ENCODE data around the gene APH1A.
"Not testable (repeated sequence)": the region's sequence is repeated elsewhere in the genome, so short reads cannot be mapped to it uniquely, and the experiment has no call there.

APH1A gene

DNA sequence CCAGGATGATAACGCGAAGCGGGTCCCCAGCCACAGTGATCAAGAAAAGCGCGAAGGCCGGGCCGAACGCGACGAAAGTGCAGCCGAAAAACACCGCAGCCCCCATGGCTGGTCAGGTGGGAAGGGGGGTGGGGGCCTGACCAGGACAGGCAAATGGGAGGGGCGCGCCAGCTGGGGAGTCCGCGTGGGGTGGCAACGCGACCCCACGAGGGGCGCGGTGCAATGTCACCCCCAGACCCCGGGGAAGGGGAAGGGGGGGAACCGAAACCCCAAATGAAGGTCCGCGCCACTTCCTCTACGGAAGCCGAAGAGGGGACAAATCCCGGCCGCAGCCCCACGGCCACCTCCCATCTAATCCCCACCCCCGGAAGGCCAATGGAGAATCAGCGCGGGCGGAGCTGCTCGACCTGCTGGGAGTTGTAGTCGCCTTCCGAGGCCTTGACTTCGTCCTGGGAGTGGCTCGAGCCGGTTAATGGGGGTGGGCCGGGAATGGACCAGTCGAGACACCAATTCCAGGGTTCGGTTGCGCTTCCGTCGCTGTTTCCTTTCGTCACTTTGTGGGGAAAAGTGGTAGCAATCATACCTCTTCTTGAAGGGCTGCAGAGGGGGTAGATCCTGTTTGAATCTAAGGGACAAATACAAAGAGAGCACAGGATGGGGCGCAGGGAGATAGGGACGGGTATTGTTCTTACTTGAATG is at the start of gene APH1A:
Gene APH1A (minus strand): TSS at position 312 of the 699 bp plus-strand sequence. CDS start 206 bp downstream, at position 106.
- DNase-seq (ENCODE audit: low spot score) = peak; percentile 98

DNA sequence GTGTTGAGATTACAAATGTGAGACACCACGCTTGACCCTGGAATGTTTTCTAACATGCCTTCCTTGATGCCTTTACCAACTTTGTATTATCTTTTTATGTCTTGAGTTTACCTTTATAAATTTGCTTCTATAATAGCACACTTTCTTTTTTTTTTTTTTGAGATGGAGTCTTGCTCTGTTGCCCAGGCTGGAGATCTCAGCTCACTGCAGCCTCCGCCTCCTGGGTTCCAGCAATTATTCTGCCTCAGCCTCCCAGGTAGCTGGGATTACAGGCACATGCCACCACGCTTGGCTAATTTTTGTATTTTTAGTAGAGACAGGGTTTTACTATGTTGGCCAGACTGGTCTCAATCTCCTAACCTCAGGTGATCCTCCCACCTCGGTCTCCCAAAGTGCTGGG is 45.9 kb upstream of the APH1A start:
- DNase-seq (ENCODE audit: low spot score) = not testable (repeated sequence)

DNA sequence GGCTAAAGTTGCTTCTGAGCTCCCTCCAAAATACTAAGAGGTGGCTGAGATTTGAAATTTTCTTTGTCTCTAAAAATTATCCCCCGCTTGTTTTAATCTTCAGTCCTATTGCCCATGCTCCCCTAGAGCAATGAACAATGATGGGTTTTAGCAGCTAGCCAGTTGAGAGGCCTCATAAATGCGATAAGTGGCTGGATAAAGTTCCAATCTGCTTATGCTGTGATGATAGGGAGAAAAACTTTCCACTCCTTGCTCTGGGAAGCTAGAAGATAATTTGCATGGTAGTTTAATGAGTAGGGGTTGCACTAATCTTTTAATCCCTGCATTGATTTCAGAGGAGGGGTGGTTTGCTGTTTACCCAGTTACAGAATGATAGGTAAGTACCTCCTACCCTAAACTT is 42.9 kb upstream of the APH1A start:
- no peak for DNase-seq (ENCODE audit: low spot score)

DNA sequence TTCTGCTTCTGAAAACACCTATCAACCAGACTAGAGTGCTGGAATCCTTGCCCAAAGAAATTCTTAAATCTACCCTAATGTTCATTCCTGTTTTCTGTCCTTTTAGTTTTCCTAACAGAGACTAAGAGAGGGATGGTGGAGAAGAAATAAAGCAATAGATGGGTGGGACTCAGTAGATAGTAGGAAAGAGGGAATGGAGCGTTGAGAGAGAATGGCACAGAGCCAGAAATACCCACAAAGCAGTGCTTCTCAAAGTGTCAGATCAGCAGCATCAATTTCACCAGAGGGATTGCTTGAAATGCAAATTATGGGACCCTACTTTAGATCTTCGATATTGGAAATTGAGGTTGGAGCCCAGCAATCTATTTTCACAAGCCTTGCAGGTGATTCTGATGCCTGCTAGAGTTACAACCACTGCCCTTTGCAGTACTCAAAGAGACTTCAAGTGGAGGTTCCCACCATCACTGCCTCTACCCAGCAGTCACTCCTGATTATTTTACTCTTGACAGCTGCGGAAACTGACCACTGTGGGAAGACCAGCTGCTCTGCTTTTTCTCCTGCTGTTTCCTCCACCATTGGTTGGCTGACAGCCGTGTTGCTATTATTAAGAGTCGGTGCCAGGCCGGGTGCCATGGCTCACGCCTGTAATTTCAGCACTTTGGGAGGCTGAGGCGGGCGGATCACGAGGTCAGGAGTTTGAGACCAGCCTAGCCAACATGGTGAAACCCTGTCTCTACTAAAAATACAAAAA is 41.1 kb upstream of the APH1A start:
- no peak for DNase-seq (ENCODE audit: low spot score)

DNA sequence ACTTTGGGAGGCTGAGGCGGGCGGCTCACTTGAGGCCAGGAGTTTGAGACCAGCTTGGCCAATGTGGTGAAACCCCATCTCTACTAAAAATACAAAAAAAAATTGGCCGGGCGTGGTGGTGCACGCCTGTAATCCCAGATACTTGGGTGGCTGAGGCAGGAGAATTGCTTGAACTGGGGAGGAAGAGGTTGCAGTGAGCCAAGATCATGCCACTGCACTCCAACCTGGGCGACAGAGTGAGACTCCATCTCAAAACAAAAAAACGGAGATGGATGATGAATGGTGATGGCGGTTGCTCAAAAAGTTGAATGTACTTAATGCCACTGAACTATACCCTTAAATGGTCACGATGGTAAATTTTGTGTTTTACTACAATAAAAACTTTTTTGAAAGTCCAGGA is 39.8 kb upstream of the APH1A start:
- DNase-seq (ENCODE audit: low spot score) = not testable (repeated sequence)

DNA sequence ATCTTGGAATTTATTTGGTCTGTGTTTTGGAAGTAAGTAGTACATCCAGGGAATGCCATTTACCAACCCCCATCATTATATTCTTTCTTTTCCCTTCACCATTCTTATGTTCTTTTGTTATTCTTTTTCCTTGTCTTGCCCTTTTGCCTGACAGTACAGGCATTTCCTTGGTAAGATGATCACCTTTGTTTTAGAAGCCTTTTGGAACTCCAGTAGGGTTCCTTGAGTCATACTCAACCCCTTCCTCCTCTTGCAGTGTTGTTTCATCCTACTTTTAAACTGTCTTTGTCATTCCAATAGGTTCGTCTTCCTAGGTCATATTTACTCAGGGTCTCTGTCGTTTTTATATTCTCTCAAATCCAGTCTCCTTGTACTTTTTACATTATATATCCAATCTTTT is 34.1 kb upstream of the APH1A start:
- DNase-seq (ENCODE audit: low spot score) = no peak

DNA sequence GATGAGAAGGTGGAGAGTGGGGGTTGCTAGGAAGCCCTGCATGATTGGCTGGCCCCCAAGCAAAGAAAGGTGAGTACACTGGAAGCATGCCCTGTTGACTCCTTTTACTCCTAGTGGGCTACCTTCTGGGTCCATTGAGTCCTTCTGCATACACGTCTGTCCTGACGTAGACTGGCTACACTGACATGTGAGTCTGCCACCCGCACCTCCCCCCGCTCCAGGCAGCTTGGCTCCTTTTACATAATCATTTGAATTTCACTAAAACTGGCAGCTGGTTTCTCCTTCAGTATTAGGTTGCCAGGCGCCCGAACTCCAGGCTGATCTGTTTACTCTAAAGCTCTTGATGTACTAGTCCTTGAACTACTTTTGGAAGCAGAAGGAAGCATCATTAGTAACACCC is 33.5 kb upstream of the APH1A start:
- no peak for DNase-seq (ENCODE audit: low spot score)

DNA sequence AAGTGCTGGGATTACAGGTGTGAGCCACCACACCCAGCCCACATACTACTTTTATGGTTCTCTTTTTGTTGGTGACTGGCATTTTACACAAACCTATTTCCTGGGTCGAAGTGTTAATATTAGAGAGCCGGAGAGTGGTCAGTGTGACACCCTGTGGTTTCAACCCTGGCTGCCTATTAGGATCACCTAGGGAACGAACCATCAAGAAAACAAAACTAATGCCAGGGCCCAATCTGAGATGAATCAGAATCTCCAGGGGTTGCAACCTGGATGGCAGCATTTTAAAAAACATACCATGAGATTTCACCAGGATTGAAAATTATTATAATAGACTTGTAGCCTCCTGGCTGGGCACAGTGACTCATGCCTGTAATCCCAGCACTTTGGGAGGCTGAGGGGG is 30.9 kb upstream of the APH1A start:
- DNase-seq (ENCODE audit: low spot score) = no peak

DNA sequence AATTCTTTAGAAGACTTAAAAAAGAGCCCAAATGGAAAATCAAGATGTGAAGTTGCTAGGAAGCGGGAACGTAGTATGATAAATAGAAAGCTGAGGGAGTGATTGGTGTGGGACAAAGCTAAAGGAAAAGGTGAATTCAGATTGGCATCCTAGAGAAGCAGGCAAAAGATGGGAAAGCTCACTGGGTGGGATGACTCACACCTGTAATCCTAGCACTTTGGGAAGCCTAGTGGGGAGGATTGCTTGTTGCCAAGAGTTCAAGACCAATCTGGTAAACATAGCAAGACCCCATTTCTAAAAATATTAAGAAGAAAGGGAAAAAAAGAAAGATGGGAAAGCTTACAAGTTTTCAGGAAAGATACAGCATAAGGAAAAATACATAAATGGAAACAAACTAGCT is 26.7 kb upstream of the APH1A start:
- no peak for DNase-seq (ENCODE audit: low spot score)

DNA sequence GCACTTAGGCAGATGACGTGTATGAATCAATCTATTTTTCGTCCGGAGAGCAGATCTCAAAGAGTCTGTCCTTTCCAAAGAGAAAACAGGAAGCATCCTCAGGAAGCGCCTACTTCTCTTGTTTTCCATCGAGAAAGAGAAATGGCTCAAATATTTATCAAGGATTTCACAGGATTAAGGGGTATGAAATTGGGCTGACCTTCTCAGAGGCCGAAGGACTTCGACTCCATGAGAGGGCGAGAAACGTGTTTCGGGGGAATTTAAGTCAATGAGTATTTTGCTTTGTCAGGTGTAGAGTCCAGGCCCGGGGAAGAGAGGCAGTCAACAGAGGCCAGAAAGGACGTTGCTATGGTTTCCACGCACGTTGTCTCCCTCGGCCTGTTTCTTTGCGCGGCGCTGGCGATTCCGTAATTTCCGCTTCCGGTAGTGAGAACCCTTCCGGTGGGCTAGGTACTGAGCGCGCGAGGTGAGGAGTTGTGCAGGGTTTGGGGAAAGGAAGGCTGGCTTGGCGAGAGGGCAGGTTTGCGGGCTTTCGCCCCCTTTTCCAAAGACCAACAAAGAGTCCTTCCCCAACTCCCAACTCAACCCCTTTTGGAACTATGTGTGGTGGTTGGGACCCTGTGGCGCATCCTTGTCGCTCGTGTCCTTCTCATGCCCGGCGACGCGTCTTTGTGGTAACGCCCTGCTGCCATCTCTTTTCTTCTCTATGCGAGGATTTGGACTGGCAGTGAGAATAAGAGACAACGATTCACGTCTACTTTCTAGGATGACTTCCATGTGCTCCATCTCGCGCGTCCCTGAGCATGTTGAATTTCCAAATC is 24.8 kb upstream of the APH1A start, which contains the start of gene MRPS21:
Gene MRPS21 (plus strand): TSS at position 429 of the 821 bp plus-strand sequence. CDS start 506 bp downstream, outside the sequence.
- peak; percentile 91 for DNase-seq (ENCODE audit: low spot score)

DNA sequence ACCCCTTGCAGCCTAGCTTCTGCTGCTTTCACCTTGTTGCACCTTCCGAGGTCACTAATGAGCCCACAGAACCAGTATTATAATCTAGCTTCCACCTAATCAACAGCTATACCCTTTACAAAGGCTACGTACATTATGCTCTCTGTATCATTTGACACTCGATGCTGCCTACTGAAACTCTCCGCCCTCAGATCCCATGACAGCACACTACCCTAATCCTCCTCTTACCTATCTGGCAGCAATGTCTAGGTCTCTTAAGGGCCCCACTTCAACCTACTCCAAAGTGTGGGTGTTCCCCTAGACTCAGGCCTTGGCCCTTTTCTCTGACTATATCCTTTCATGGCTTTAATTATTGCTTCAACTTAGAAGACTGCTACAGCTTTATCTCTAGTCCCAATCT is 20.0 kb upstream of the APH1A start:
- DNase-seq (ENCODE audit: low spot score) = no peak

DNA sequence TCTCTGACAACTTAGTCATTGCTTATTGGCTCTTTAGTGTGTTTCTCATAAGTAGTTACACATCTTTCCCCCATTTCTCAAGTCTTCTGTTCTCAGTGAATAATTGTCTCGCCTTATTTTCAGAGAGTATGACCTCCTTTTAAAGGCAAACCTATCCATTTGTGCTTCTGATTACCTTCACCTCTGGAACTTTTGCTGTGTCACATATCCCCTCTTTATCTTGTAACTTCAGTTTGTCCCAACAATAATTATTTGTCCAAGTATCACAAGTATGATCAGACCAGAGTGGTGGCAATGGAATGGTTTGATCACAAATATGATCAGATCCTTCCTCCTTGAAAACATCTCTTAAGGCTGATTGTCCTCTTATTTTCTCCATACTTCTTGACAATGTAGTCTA is 19.6 kb upstream of the APH1A start:
- no peak for DNase-seq (ENCODE audit: low spot score)

DNA sequence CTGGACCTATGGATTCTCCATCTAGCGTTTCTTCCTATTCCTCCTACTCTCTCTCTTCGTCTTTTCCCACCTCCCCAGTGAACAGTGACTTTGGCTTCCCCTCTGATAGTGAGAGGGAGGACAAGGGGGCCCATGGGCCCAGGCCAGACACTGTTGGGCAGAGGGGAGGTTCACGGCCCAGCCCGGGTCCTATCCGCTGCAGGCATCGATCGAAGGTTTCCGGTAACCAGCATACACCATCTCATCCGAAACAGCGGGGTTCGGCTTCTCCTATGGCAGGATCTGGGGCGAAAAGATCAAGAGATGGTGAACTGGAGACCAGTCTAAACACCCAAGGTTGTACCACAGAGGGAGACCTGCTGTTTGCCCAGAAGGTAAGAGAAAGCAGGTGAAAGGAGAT is 14.4 kb upstream of the APH1A start:
- no peak for DNase-seq (ENCODE audit: low spot score)

DNA sequence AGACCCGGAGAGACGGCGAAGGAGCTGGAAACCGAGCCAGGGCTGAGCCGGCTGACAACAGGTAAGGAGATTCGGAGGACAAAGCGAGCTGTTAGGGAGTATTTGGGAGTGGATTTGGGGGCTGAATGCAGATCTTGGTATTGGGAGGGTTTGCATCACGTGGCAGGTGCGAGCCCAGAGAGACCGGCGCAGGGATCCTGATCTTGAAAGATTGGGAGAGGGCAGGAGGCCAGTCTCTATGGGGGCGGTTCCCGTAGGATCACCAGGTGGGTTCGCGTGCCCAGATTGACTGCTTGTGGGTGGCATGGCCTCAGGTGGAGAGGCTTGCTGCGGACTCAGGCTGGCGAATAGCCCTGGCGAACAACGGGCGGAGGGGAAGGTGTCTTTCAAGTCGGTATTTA is 13.7 kb upstream of the APH1A start:
- peak; percentile 18 for DNase-seq (ENCODE audit: low spot score)

DNA sequence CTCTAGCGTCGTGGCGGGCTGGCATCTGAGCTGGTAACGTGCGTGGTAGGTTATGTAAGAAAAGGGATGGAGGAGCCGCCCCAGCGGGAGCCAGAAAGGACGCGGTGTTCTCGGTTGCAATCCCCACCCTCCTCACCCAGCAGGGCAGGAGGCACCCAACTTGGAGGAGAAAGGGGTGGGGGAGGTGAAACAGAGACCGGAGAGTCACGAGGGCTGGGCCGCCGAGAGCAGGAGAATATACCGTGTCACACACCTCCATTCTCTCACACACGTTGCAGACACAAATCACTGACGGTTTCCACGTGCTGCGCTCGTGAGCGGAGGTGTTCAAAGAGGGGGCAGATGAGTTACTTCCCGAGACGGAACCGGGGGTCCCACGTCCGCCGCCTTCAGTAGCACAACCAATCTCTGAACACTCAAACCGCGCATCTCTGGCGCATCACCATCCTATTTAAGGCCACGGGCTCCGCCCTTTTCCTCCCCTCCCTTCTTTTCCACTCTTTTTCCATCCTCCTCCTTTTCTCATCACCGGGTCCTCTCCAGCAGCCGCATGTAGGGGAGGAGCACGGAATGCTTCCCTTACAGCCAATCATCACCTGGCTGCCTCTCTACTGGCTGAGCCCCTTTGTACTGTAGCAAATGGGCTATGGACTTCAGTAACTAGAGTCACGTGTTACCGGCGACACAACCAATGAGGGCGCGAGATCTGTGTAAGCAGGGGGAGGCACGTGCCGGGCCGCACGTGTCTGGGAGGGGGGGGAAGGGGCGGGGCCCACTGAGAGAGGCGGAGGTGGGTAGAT is 13.1 kb upstream of the APH1A start, which contains the start of gene CIART:
Gene CIART (plus strand): TSS at position 797 of the 800 bp plus-strand sequence. CDS start 714 bp downstream, outside the sequence.
- peak; percentile 98 for DNase-seq (ENCODE audit: low spot score)

DNA sequence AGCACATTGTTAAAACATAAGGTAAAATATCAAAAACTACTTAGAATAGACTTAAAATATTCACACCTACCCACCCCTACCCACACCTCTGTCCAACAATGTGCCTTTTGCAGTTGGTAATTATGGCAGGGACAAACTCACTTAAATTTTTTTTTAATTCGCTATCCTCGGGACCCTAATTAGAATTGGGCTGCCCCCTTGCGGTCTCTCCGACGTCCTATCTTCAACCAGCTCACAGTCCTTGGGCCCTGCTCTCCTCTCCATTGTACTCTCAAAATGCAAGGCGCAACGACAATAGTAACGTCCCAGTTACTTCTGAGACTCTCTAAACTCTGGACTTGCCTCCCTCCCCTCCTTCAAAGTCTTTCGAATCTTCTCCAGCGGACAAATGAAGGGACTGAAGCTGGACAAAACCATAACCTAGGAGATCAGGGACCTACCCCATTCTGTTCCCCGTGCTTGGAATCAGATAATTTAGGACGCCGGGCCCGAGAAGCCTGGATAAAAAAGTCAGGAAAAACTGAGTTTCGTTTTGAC is 12.5 kb upstream of the APH1A start:
- peak; percentile 57 for DNase-seq (ENCODE audit: low spot score)

DNA sequence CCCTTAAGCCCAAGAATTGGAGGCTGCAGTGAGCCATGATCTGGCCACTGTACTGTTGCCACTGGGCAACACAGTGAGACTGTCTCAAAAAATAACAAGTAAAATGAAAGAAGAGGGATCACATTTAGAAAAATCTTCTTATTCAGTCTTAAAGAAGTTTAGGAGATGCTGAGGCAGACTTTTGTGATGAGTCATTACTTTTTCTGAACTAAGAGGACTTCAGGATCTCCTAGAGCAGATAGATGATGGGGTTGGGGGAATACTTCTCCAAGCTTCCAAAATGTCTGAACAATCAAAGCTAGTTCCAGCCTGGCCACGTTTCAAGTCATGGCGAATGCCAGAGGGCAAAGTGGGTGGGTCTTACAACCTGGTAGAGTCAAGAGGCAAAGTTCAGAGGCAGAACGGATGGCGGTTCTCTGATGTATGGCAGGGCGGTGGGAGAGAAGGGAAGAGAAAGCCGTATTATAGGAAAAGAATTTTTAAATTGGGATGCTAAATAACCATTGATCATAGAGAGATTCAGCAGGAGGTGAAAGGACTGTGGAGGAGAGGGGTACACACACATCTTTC is 11.4 kb upstream of the APH1A start:
- DNase-seq (ENCODE audit: low spot score) = no peak

DNA sequence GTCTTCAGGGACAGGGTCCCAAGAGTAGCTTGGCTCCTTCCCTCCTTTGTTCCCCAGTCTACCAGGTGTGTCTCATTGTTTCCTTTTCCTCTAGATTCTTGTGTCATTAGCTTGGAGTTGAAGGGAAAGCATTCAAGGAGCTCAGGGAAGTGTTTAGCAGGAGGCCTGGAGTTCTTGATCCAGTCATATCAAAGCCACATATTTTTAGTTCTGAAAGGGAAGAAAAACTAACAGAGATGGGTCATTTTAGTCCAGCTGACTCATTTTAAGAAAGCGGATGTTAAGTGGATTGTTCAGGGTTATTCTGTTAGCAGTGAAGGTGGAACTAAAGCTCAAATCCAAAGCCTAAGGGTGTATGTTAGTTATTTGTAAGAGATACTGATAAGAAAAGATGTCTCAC is 4.5 kb upstream of the APH1A start:
- DNase-seq (ENCODE audit: low spot score) = no peak

DNA sequence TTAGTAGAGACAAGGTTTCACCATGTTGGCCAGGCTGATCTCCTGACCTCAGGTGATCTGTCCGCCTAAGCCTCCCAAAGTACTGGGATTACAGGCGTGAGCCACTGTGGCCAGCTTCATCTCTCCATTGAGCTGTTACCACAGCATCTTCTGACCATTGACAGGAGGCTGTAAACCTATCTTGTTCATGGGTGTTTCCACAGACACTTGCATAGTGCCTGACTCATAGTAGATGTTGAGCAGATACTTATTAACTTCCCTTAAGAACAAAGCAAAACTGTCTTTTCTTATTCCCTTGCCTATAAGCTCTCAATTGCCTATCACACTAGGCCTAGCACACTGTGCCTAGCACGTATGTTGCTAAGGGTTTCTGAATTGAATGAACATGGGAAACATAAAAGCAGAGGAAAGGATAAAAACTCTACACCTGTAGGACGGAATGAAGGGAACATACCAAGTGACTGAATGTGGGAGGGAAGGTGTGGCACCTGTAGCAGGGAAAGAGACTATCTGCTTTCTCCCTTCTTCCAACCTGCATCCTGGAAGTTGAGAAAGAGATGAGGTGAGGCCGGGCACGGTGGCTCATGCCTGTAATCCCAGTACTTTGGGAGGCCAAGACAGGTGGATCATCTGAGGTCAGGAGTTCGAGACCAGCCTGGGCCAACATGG is 2.6 kb upstream of the APH1A start:
- no peak for DNase-seq (ENCODE audit: low spot score)

DNA sequence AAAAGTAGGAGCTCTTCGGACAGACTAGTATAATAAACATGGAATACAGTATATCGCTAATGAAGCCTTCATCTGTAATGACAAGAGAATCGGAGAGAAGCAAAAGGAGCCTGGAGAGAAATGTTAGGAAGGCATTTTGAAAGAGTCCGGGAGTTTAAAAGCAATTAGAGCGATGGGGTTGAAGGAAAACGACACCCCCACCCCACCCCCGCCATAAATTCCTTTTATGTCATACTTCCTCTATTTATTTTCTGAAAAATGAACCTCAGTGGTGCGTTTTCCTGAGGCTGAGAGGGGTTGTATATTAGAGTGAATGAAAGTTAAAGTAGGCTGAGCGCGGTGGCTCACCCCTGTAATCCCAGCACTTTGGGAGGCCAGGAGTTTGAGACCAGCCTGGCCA is 635 bp upstream of the APH1A start:
- no peak for DNase-seq (ENCODE audit: low spot score)

DNA sequence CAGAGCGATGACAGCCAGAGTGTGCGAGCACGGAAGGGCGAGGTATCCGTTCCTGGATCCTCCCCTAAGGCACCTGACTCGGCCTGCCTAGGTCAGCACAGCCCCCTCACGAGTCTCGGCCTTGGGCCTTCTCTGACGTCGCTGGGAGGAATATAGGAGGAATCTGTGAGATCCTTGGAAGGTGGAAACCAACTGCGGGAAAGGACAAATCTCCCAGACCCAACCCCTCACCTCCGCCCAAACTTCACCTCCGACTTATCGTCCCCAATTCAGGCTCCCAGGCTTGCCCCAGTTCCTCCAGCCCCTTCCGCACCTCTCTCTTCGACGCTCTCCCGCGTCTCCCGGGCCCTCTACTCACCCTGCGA is 494 bp downstream of the APH1A start:
- DNase-seq (ENCODE audit: low spot score) = peak; percentile 30
